OCI-LY7 (cell line): ENCODE measurements around the gene URB2.

ENCODE experiments used
- EZH2phosphoT487 ChIP-seq: fragments of 200-600 bp; sonication (generic); IDR thresholded peaks from 2 replicates; pipeline ENCODE4 v1.6.1; 2018; ENCODE audit warnings: low read depth, borderline replicate concordance, mild to moderate bottlenecking, mixed run types, antibody characterized with exemption, low read length, moderate library complexity, mixed read lengths
- TF ChIP-seq, protein P1 (sequence below): fragments of 200-600 bp; sonication (generic); conservative IDR thresholded peaks from 2 replicates; pipeline ENCODE4 v1.5.1; 2014; ENCODE audit warnings: mild to moderate bottlenecking, antibody characterized with exemption, low read length, moderate library complexity, mixed read lengths

DNA sequence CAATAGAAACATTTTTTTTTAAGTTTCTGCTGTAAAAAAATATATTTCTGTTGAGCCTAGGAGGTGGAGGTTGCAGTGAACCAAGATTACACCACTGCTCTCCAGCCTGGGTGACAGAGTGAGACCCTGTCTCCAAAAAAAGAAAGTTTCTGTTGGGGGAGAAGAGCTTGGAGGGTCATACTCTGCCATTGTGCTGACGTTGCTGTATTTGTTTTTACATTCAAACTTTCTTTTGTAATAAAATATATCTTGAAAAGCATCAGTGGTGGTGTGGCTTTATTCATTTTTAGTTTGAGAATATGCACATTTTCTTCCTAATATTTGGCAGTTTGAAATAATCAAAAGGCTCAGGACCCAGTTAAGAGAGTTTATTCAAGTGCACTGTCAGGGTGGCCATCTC lies 64.6 kb downstream of the URB2 start:
- TF ChIP-seq, protein P1, sequence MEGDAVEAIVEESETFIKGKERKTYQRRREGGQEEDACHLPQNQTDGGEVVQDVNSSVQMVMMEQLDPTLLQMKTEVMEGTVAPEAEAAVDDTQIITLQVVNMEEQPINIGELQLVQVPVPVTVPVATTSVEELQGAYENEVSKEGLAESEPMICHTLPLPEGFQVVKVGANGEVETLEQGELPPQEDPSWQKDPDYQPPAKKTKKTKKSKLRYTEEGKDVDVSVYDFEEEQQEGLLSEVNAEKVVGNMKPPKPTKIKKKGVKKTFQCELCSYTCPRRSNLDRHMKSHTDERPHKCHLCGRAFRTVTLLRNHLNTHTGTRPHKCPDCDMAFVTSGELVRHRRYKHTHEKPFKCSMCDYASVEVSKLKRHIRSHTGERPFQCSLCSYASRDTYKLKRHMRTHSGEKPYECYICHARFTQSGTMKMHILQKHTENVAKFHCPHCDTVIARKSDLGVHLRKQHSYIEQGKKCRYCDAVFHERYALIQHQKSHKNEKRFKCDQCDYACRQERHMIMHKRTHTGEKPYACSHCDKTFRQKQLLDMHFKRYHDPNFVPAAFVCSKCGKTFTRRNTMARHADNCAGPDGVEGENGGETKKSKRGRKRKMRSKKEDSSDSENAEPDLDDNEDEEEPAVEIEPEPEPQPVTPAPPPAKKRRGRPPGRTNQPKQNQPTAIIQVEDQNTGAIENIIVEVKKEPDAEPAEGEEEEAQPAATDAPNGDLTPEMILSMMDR: no peak
- TF ChIP-seq EZH2phosphoT487: no peak
